ENCODE results near the gene TFR2. TPM values are rescaled to one million over a fixed set of nuclear protein-coding genes. Genes with fewer than 3 reads are reported as not detected.
A peak's percentile ranks its signal among the peaks of the same experiment; 100 is the strongest.
"Not testable (repeated sequence)": the region's sequence is repeated elsewhere in the genome, so short reads cannot be mapped to it uniquely, and the experiment has no call there.

TFR2 gene
- total RNA-seq, 1 donor from 2014 or later, result 0.35 TPM

DNA sequence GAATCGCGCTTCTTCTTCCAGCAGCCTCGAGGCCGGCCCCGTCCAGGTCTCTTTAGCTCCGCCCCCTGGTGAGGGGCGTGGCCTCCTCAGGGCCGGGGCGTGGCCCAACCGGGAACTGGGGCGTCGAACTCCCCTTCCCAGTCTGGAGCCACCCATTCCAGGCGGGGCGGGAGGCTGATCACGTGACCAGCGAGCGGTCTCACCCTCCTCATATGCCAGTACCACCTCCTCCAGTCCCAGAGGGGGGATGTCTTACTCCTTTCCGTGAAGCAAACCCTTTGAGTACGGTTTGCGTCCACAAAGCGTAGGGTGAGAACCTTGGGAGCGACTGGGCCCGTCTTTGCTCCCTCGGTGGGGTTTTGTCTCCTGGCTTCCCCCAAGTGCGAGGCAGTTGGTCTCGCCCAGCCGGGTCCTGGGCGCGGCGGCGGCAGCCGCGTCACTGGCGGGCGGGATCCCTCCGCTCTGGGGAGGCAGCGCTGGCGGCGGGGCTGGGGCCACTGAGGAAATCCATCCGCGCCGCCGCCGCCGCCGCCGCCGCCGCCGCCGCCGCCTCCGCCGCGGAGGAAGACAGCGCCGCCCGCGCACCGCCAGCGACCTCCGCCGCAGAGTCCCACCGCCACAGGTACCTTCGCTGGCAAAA, 32.1 kb upstream of the TFR2 start, which contains the start of gene GNB2:
Gene GNB2, plus strand, starts transcription at position 439 of the 640 bp plus-strand sequence. CDS start 2,526 bp downstream, outside the sequence.
- intact Hi-C loops (cut with DNase I), result no loop called here
- Histone ChIP-seq H3K27ac (peak within 1 kb of the TSS; percentile 98), H3K4me1 (peaks cover 20% of the 10 kb centered on the region), H3K4me3 (peak within 1 kb of the TSS; percentile 95), H3K36me3 (peaks cover 22% of the 10 kb centered on the region), H3K27me3 (ENCODE audit: low read depth) (no peaks in the 10 kb centered on the region), H3K9me3 (no peaks in the 10 kb centered on the region)
- ATAC-seq, result peak; percentile 91 to 94
- peak; percentile 99 for DNase-seq
- TF ChIP-seq, protein P1, sequence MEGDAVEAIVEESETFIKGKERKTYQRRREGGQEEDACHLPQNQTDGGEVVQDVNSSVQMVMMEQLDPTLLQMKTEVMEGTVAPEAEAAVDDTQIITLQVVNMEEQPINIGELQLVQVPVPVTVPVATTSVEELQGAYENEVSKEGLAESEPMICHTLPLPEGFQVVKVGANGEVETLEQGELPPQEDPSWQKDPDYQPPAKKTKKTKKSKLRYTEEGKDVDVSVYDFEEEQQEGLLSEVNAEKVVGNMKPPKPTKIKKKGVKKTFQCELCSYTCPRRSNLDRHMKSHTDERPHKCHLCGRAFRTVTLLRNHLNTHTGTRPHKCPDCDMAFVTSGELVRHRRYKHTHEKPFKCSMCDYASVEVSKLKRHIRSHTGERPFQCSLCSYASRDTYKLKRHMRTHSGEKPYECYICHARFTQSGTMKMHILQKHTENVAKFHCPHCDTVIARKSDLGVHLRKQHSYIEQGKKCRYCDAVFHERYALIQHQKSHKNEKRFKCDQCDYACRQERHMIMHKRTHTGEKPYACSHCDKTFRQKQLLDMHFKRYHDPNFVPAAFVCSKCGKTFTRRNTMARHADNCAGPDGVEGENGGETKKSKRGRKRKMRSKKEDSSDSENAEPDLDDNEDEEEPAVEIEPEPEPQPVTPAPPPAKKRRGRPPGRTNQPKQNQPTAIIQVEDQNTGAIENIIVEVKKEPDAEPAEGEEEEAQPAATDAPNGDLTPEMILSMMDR (IDR thresholded peaks at IDR 0.05), result no peak

DNA sequence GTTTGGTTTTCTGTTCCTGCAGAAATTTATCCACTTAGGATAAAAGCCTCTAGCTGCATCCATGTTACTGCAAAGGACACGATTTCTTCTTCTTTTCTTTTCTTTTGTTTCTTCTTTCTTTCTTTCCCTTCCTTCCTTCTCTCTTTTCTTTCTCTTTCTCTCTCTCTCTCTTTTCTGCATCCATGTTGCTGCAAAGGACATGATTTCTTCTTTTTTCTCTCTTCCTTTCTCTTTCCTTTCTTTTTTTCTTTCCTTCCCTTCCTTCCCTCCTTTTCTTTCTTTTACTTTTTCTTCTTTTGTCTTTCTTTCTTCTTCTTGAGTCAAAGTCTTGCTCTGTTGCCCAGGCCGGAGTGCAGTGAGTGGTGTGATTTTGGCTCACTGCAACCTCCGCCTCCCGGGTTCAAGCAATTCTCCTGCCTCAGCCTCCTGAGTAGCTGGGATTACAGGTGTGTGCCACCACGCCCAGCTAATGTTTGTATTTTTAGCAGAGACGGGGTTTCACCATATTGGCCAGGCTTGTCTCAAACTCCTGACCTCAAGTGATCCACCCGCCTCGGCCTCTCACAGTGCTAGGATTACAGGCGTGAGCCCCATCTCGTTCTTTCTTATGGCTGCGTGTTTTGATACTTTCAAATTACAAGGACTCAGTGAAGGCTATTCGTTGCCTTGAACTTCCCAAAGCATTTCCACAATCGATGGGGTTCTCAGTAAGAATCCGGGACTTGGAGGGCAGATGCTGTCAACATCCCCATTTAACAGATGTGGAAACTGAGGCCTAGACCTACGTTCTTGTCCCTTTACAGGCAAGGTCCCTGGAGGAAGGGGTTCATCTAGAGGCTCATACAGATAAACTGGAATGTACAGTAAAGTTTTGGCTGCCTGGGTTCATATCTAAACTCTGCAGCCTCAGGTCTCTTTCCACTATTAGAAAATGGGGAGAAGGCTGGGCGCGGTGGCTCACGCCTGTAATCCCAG, 30.3 kb upstream of the TFR2 start:
- DNase-seq (no peak), ATAC-seq (no peak)
- Histone ChIP-seq H3K27me3 (ENCODE audit: low read depth) (no peaks in the 10 kb centered on the region), H3K9me3 (no peaks in the 10 kb centered on the region), H3K36me3 (peaks cover 5% of the 10 kb centered on the region), H3K27ac (no peak overlapping the region), H3K4me1 (peaks cover 16% of the 10 kb centered on the region), H3K4me3 (no peak overlapping the region)
- TF ChIP-seq, protein P1 (IDR thresholded peaks at IDR 0.05), result no peak
- intact Hi-C loops (cut with DNase I), result no loop called here

DNA sequence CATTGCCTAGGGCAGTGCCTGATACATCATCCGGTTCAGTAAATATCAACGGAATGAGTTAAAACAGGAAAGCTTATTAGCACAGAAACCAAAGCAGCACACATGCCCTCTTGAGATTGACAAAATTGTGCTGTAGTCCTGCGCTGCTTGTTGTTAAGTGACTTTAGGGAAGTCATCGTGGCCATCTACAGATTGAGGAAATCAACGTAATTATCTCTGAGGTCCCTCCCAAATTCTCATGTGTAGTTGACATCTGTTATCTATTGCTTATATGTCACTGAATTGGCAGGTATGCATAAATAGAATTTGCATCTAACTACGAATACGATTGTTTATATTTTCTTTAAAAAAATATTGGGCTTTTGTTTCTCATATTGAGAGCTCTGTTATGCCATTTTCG, 28.7 kb upstream of the TFR2 start:
- intact Hi-C loops (cut with DNase I), result no loop called here
- TF ChIP-seq, protein P1 (IDR thresholded peaks at IDR 0.05), result no peak
- DNase-seq (no peak), ATAC-seq (no peak)
- Histone ChIP-seq H3K4me3 (no peak overlapping the region), H3K9me3 (no peaks in the 10 kb centered on the region), H3K36me3 (no peaks in the 10 kb centered on the region), H3K4me1 (peaks cover 5% of the 10 kb centered on the region), H3K27me3 (ENCODE audit: low read depth) (no peaks in the 10 kb centered on the region), H3K27ac (no peak overlapping the region)

DNA sequence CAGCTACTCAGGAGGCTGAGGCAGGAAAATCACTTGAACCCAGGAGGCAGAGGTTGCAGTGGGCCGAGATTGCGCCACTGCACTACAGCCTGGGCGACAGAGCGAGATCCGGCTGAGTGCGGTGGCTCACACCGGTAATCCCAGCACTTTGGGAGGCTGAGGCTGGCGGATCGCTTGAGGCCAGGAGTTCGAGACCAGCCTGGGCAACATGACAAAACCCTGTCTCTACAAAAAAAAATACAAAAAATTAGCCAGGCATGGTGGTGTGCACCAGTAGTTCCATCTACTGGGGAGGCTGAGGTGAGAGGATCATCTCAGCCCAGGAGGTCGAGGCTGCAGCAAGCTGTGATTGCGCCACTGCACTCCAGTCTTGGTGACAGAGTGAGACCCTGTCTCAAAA, 27.8 kb upstream of the TFR2 start:
- H3K36me3 ChIP-seq; H3K27ac ChIP-seq; ATAC-seq; intact Hi-C loops (cut with DNase I); DNase-seq; H3K4me1 ChIP-seq; H3K9me3 ChIP-seq; H3K27me3 ChIP-seq (ENCODE audit: low read depth); H3K4me3 ChIP-seq: not testable (repeated sequence)

DNA sequence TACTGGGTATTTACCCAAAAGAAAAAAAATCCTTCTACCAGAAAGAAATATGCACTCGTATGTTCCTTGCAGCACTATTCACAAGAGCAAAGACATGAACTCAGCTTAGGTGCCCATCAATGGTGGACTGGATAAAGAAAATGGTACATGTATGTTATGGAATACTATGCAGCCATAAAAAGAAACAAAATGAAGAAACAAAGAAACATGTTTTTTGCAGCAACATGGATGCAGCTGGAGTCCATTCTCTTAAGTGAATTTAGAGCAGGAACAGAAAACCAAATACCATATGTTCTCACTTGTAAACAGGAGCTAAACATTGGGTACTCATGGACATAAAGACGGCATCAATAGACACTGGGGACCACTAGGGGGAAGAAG, 26.7 kb upstream of the TFR2 start:
- Histone ChIP-seq H3K9me3 (no peaks in the 10 kb centered on the region), H3K27me3 (ENCODE audit: low read depth) (no peaks in the 10 kb centered on the region), H3K27ac (no peak overlapping the region), H3K4me1 (peaks cover 5% of the 10 kb centered on the region), H3K36me3 (no peaks in the 10 kb centered on the region), H3K4me3 (no peak overlapping the region)
- TF ChIP-seq, protein P1 (IDR thresholded peaks at IDR 0.05), result no peak
- intact Hi-C loops (cut with DNase I), result no loop called here
- no peak for DNase-seq
- ATAC-seq, result no peak

Data from lower lobe of right lung (tissue), 2 donors.